Heart right ventricle (tissue), 16 donors: ENCODE measurements around the gene MGAT5. TPM values are rescaled to one million over a fixed set of nuclear protein-coding genes. Genes with fewer than 3 reads are reported as not detected.

Source experiments
- ATAC-seq, 8 donors: fragments of 200-7000 bp; cut with Tn5 transposase; one replicate each; pipeline ENCODE4 v1.9.1; 2020; ENCODE audit warnings: mild to moderate bottlenecking in 8 of 8, moderate library complexity in 8 of 8, moderate number of reproducible peaks in 1 of 8
- DNase-seq, 2 donors: peaks; one replicate each; pipeline ENCODE4 v3.0.0-alpha.2; 2020
- H3K27ac ChIP-seq, 10 donors: fragments of 200-600 bp; sonication (generic) in 2 of 10; one replicate each; pipeline versions ENCODE4 v1.5.0 to v1.8.0; 2020 to 2022; ENCODE audit warnings: mild to moderate bottlenecking in 3 of 10
- H3K27me3 ChIP-seq, 7 donors: fragments of 200-600 bp; one replicate each; pipeline ENCODE4 v1.8.0; 2021 to 2022; ENCODE audit warnings: mild to moderate bottlenecking in 2 of 7
- H3K36me3 ChIP-seq, 9 donors: fragments of 200-600 bp; sonication (generic) in 1 of 9; one replicate each; pipeline versions ENCODE4 v1.5.0 to v1.8.0; 2020 to 2022; ENCODE audit warnings: mild to moderate bottlenecking in 2 of 9
- H3K4me1 ChIP-seq, 9 donors: fragments of 200-600 bp; sonication (generic) in 1 of 9; one replicate each; pipeline versions ENCODE4 v1.5.0 to v1.8.0; 2020 to 2022; ENCODE audit warnings: mild to moderate bottlenecking in 4 of 9
- H3K4me3 ChIP-seq, 10 donors: fragments of 200-600 bp; sonication (generic) in 2 of 10; one replicate each; pipeline versions ENCODE4 v1.5.0 to v1.8.0; 2020 to 2022; ENCODE audit warnings: mild to moderate bottlenecking in 7 of 10, moderate library complexity in 2 of 10
- H3K9me3 ChIP-seq, 11 donors: fragments of 200-600 bp in 10 of 11; sonication (generic) in 2 of 11; one replicate each; pipeline versions ENCODE4 v1.5.0 to v1.8.0; 2013 to 2022; ENCODE audit warnings: mild to moderate bottlenecking in 2 of 11, control low read depth in 1 of 11, moderate library complexity in 1 of 11
- WGBS, 2 donors: extraction: QIAGEN DNeasy Blood & Tissue Kit; methylation state at CpG; one replicate each; pipeline ENCODE4 v1.1.7; 2013; ENCODE audit warnings: inconsistent platforms in 1 of 2; 5-methylcytosine and 5-hydroxymethylcytosine counted together
- intact Hi-C, 10 donors: fragments of 100-400 bp; cut with DNase I; formaldehyde crosslinking; loops; one replicate each; pipeline versions ENCODE4 v1.11.1 to v1.14.2; 2022
- polyA plus RNA-seq, 2 donors: library from polyadenylated mRNA; stranded (reverse); fragments of 200-250 nt; gene quantifications; one replicate each; pipeline ENCODE4 v1.2.3, GENCODE V29; 2013
- total RNA-seq, 10 donors: library from RNA; stranded (reverse); fragmentation: NEBNext Ultra II Directional in 3 of 10; extraction: Animal tissue kit (Norgen Biotek cat#: 25700) in 3 of 10; gene quantifications; one replicate each; pipeline versions ENCODE4 v1.2.1 to v1.2.4, GENCODE V29; 2021 to 2023
- TF ChIP-seq, protein P1 (sequence below), 9 donors: fragments of 200-600 bp; sonication (generic) in 2 of 9; IDR thresholded peaks; one replicate each; pipeline versions ENCODE4 v1.5.0 to v1.8.0; 2021 to 2022; ENCODE audit warnings: antibody characterized with exemption in 9 of 9, mild to moderate bottlenecking in 5 of 9, moderate library complexity in 1 of 9
- donor health status: Arrhythmogenic right ventricular cardiomyopathy.
- donor health status: ischemic (EF 13 %, LVEDD 7.1; RV severe dilation, severe dysfunction).
- donor health status: healthy with polysubstance abuse.
- donor health status: DM: no; HTN: yes; CAD: no.
- donor health status: DM: no; HTN: no; CAD: no.
- donor health status: ischemic (EF 25% LVEDD 6.9; RV normal size, moderate dysfunction).
- donor health status: ischemic (EF 25% LVEDD 5.7; RV mildly dilated, moderate dysfunction).
- donor health status: healthy.
- donor health status: DM: yes; HTN: yes; CAD: no.
- donor health status: Ischemic cardiomyopathy.
- donor health status: ischemic (EF 35%, LVEDD 5.7; RV mildly dilated, moderate dysfunction).
- donor health status: nonischemic (EF 11% LVEDD 7.7; RV severe dilation, severe dysfunction).
- donor health status: DM: yes; HTN: yes; CAD: no.
- donor health status: PGD.
- donor health status: ischemic (EF 29% LVEDD 5.4; RV normal size, mild dysfunction).
- donor health status: nonischemic (EF 23%, LVEDD 6.1; RV moderate dilation, normal function).

MGAT5 gene
- total and polyA plus RNA-seq, 12 donors = 6.4 to 111 (median 92.2) TPM

DNA sequence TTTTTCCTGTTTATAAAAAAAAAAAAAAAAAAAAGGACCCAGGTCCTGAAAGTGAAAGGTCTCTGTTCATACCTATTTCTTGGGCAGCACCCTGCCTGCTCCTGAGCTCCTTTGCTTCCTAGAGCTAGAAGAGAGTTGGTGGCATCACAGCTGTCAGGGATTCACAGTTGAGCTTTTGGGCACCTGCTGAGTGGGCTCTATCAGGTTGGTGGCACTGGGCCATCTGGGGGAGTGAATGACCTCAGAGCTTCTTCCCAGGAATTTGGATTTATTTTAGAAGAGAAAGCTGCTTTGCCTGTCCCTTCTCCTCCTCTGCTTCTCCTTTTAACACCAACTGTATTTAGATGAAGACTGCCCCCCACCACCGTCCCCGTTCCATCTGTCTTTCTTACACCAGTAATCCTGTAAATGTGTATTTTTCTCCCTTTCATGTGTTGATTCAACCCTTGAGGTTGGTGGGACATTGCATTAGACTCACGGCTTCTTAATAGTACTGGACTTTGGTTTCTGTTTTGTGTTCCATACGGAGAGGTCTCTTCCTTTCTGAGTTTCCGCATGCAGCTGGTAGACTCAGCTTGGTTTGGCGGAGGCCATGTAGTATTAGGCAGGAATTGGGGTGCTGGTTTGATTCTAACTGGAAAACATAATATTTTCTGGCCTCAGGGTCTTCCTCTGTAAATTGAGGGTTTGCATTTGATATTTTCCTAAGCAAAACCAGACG lies 7.6 kb upstream of the MGAT5 start:
- DNase-seq (no peak), ATAC-seq (peak in 3 of 8 donors; percentile 40 to 58 (median 42))
- intact Hi-C loops = loop anchor here in 7 of 10 donors (2.0 to 10.0 kb wide), 8 partner anchors 122 to 362 kb away; no protein-coding TSS in a partner anchor
- 63 to 68% methylated on average over 7 of the region's 7 CpGs for WGBS, 2 donors
- TF ChIP-seq, protein P1, sequence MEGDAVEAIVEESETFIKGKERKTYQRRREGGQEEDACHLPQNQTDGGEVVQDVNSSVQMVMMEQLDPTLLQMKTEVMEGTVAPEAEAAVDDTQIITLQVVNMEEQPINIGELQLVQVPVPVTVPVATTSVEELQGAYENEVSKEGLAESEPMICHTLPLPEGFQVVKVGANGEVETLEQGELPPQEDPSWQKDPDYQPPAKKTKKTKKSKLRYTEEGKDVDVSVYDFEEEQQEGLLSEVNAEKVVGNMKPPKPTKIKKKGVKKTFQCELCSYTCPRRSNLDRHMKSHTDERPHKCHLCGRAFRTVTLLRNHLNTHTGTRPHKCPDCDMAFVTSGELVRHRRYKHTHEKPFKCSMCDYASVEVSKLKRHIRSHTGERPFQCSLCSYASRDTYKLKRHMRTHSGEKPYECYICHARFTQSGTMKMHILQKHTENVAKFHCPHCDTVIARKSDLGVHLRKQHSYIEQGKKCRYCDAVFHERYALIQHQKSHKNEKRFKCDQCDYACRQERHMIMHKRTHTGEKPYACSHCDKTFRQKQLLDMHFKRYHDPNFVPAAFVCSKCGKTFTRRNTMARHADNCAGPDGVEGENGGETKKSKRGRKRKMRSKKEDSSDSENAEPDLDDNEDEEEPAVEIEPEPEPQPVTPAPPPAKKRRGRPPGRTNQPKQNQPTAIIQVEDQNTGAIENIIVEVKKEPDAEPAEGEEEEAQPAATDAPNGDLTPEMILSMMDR (IDR thresholded peaks at IDR 0.05) = no peak
- Histone ChIP-seq H3K27me3 (no peaks in the 10 kb centered on the region), H3K4me3 (peak overlapping the region in 1 of 10 donors; percentile 5), H3K36me3 (no peaks in the 10 kb centered on the region), H3K9me3 (no peaks in the 10 kb centered on the region), H3K27ac (peak overlapping the region in 3 of 10 donors; percentile 24 to 56 (median 46)), H3K4me1 (peaks cover 6 to 93% (median 78%) of the 10 kb centered on the region in 9 donors)

- no peak overlapping the region for H3K27ac ChIP-seq
- DNase-seq (no peak), ATAC-seq (no peak)
- intact Hi-C loops = loop anchor here in 7 of 10 donors (2.0 to 10.0 kb wide), 8 partner anchors 123 to 363 kb away; no protein-coding TSS in a partner anchor
- no peaks in the 10 kb centered on the region for H3K27me3 ChIP-seq
- WGBS, 2 donors = 90 to 96% methylated on average over 1 of the region's 1 CpG
- no peak overlapping the region for H3K4me3 ChIP-seq
- TF ChIP-seq, protein P1 (IDR thresholded peaks at IDR 0.05) = no peak
- H3K9me3 ChIP-seq = no peaks in the 10 kb centered on the region
- no peaks in the 10 kb centered on the region for H3K36me3 ChIP-seq
- peaks cover 6 to 92% (median 84%) of the 10 kb centered on the region in 9 donors for H3K4me1 ChIP-seq
Measured at GRCh38 chr2:134247679-134248078, 6.2 kb upstream of the MGAT5 start.

DNA sequence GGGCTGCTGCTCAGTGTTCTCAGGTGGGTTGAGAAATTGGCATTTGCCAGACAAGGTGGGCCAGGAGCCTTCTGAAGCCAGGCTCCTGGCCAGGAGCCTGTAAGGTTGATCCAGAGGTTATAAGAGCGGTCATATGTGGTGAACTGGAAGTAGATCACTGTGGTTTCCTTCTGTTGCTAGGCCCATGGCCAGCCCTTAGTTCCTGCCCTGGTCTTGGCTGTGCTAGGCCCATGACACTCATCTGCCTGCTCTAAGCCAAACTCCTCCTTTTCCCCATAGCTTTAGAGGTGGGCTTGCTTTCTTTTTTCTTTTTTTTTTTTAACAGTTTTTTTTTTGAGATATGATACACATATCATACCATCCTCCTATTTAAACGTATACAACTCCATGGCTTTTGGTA lies 5.0 kb upstream of the MGAT5 start:
- H3K4me3 ChIP-seq = no peak overlapping the region
- peaks cover 0 to 3% (median 0%) of the 10 kb centered on the region in 9 donors for H3K36me3 ChIP-seq
- no peaks in the 10 kb centered on the region for H3K27me3 ChIP-seq
- ATAC-seq (peak in 4 of 8 donors; percentile 29 to 55 (median 49)), DNase-seq (no peak)
- no peaks in the 10 kb centered on the region for H3K9me3 ChIP-seq
- TF ChIP-seq, protein P1 (IDR thresholded peaks at IDR 0.05) = no peak
- H3K27ac ChIP-seq = no peak overlapping the region
- WGBS, 2 donors = 83 to 88% methylated on average over 2 of the region's 2 CpGs
- intact Hi-C loops = loop anchor here in 7 of 10 donors (5.0 to 10.0 kb wide), 7 partner anchors 124 to 364 kb away; no protein-coding TSS in a partner anchor
- H3K4me1 ChIP-seq = peaks cover 6 to 97% (median 85%) of the 10 kb centered on the region in 9 donors

- DNase-seq = no peak
- Histone ChIP-seq H3K27ac (no peak overlapping the region), H3K4me1 (peaks cover 6 to 97% (median 85%) of the 10 kb centered on the region in 9 donors), H3K9me3 (no peaks in the 10 kb centered on the region), H3K27me3 (no peaks in the 10 kb centered on the region), H3K36me3 (peaks cover 0 to 11% (median 0%) of the 10 kb centered on the region in 9 donors), H3K4me3 (no peak overlapping the region)
- TF ChIP-seq, protein P1 (IDR thresholded peaks at IDR 0.05) = no peak
- ATAC-seq = no peak
- intact Hi-C loops = loop anchor here in 9 of 10 donors (5.0 to 10.0 kb wide), 8 partner anchors 125 to 365 kb away; no protein-coding TSS in a partner anchor
- 79 to 80% methylated on average over 2 of the region's 2 CpGs for WGBS, 2 donors
Measured at GRCh38 chr2:134249755-134250154, 4.1 kb upstream of the MGAT5 start.
